HG03520 (cell line): ENCODE results near the gene CRISPLD2.

ENCODE experiments used
- ATAC-seq: cut with Tn5 transposase; IDR thresholded peaks from one replicate; pipeline ENCODE4 v1.9.1; 2021; ENCODE audit warnings: mild to moderate bottlenecking, moderate library complexity; ENCODE audit not compliant: unreplicated experiment

The CRISPLD2 gene

GRCh38 chr16:84795329-84796053, 24.3 kb upstream of the CRISPLD2 start:
- no peak for ATAC-seq

- ATAC-seq: no peak
Measured at GRCh38 chr16:84800158-84800978, 19.4 kb upstream of the CRISPLD2 start.

GRCh38 chr16:84803146-84803545, 16.6 kb upstream of the CRISPLD2 start:
- ATAC-seq: no peak

- no peak for ATAC-seq
Measured at GRCh38 chr16:84804326-84804725, 15.5 kb upstream of the CRISPLD2 start.

GRCh38 chr16:84806256-84806889, 13.4 kb upstream of the CRISPLD2 start:
- ATAC-seq: no peak

- no peak for ATAC-seq
Measured at GRCh38 chr16:84806890-84807258, 12.9 kb upstream of the CRISPLD2 start.

GRCh38 chr16:84807776-84808175, 12.0 kb upstream of the CRISPLD2 start:
- ATAC-seq: no peak

- no peak for ATAC-seq
Measured at GRCh38 chr16:84808826-84809225, 11.0 kb upstream of the CRISPLD2 start.

GRCh38 chr16:84810518-84811273, 9.1 kb upstream of the CRISPLD2 start:
- no peak for ATAC-seq

GRCh38 chr16:84811529-84811928, 8.3 kb upstream of the CRISPLD2 start:
- ATAC-seq: no peak

- ATAC-seq: no peak
Measured at GRCh38 chr16:84813141-84813934, 6.4 kb upstream of the CRISPLD2 start.

GRCh38 chr16:84815462-84815861, 4.3 kb upstream of the CRISPLD2 start:
- no peak for ATAC-seq

- ATAC-seq: no peak
Measured at GRCh38 chr16:84816023-84816422, 3.8 kb upstream of the CRISPLD2 start.

GRCh38 chr16:84816485-84816884, 3.3 kb upstream of the CRISPLD2 start:
- no peak for ATAC-seq

- ATAC-seq: no peak
Measured at GRCh38 chr16:84817206-84817605, 2.6 kb upstream of the CRISPLD2 start.

GRCh38 chr16:84817613-84818012, 2.2 kb upstream of the CRISPLD2 start:
- no peak for ATAC-seq

GRCh38 chr16:84818133-84818532, 1.7 kb upstream of the CRISPLD2 start:
- ATAC-seq: no peak

- ATAC-seq: no peak
Measured at GRCh38 chr16:84818989-84819643, 669 bp upstream of the CRISPLD2 start.

- no peak for ATAC-seq
Measured at GRCh38 chr16:84820305-84820684, 510 bp downstream of the CRISPLD2 start.

- ATAC-seq: no peak
Measured at GRCh38 chr16:84820771-84821170, 986 bp downstream of the CRISPLD2 start.
